Skeletal muscle satellite cell (primary cell): ENCODE results near the gene TP53.

ENCODE experiments used
- H3K27me3 ChIP-seq: 2 replicates; pipeline ENCODE4 v1.7.0; 2013; ENCODE audit warnings: low read length; ENCODE audit not compliant: control insufficient read depth, insufficient read depth
- H3K36me3 ChIP-seq: 2 replicates; pipeline ENCODE4 v1.7.0; 2013; ENCODE audit warnings: mild to moderate bottlenecking, control low read depth, low read length; ENCODE audit not compliant: insufficient read depth
- H3K4me1 ChIP-seq: 2 replicates; pipeline ENCODE4 v1.7.0; 2013; ENCODE audit warnings: low read length; ENCODE audit not compliant: control insufficient read depth, insufficient read depth
- H3K4me2 ChIP-seq: 2 replicates; pipeline ENCODE4 v1.7.0; 2013; ENCODE audit warnings: mild to moderate bottlenecking, low read length
- H3K4me3 ChIP-seq: 2 replicates; pipeline ENCODE4 v1.7.0; 2013; ENCODE audit warnings: low read length
- H3K9ac ChIP-seq: 2 replicates; pipeline ENCODE4 v1.7.0; 2013; ENCODE audit warnings: mild to moderate bottlenecking, low read depth, low read length, moderate library complexity
- H3K9me3 ChIP-seq: replicated peaks from 2 replicates; pipeline ENCODE4 v1.7.0; 2013; ENCODE audit warnings: mild to moderate bottlenecking, control low read depth, low read length

TP53 gene

GRCh38 chr17:7618608-7619007 lies 68.7 kb downstream of the TP53 start:
- no peak overlapping the region for H3K4me2 ChIP-seq
- H3K9ac ChIP-seq: no peak overlapping the region
- no peaks in the 10 kb centered on the region for H3K36me3 ChIP-seq
- no peaks in the 10 kb centered on the region for H3K27me3 ChIP-seq
- no peaks in the 10 kb centered on the region for H3K9me3 ChIP-seq
- peaks cover 2% of the 10 kb centered on the region for H3K4me1 ChIP-seq
- no peak overlapping the region for H3K4me3 ChIP-seq
